SK-N-SH treated with all-trans-retinoic acid at 6 μM for 48 hours (cell line): ENCODE measurements around the gene EPHB2.

Source experiments
- CSDC2 ChIP-seq: fragments of 250-450 bp; sonication (Bioruptor Pico); IDR thresholded peaks from 2 replicates; pipeline ENCODE4 v1.5.0; 2020; ENCODE audit warnings: mild to moderate bottlenecking, moderate library complexity
- PATZ1 ChIP-seq: fragments of 250-450 bp; sonication (Bioruptor Pico); IDR thresholded peaks from 2 replicates; pipeline ENCODE4 v1.8.0; 2020; ENCODE audit warnings: mild to moderate bottlenecking, moderate library complexity, borderline replicate concordance
- ZFP30 ChIP-seq: fragments of 450-650 bp; formaldehyde crosslinking; IDR thresholded peaks from 2 replicates; pipeline ENCODE4 v1.5.0; 2022; ENCODE audit warnings: mild to moderate bottlenecking, moderate library complexity
- ZNF70 ChIP-seq: fragments of 450-650 bp; formaldehyde crosslinking; IDR thresholded peaks from 2 replicates; pipeline ENCODE4 v1.5.0; 2020; ENCODE audit warnings: mild to moderate bottlenecking, moderate library complexity

- TF ChIP-seq ZFP30 (no peak), CSDC2 (CRISPR knock-in tag) (no peak), PATZ1 (no peak), ZNF70 (CRISPR knock-in tag) (no peak)
Observed at GRCh38 chr1:22729912-22730311, 19.3 kb downstream of the EPHB2 start.
